D341Med (cell line): Measurements from ENCODE around the gene DAG1.

Source experiments
- DNase-seq: peaks from one replicate; pipeline ENCODE4 v3.0.0; 2012; ENCODE audit warnings: low spot score

Gene DAG1

DNA sequence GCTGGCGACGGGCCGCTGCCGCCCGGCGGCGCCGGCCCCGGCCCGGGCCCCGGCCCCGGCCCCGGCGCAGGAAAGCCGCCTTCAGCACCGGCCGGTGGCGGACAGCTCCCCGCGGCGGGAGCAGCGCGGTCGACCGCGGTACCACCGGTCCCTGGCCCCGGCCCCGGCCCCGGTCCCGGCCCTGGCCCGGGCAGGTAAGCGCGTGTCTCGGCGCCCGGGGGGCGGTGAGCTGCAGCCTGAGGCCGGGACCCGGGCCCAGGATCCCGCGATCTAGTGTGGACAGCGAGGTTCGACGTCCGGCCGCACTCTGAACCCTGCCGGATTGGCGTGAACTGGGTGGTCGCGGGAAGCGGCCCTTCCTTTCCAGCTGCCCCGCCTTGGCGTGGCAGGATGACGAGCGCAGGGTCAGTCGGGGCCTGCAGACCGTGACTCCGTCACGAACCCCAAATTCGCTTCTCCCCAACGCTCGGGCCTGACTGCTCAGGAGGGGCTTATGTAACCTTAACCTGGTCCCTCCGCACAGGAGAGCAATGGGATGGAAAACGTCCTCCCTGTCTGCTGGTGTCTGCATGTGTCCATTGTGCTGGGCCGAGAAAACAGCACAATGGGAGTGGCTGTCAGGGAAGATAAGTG, 84.7 kb downstream of the DAG1 start:
- DNase-seq = no peak

DNA sequence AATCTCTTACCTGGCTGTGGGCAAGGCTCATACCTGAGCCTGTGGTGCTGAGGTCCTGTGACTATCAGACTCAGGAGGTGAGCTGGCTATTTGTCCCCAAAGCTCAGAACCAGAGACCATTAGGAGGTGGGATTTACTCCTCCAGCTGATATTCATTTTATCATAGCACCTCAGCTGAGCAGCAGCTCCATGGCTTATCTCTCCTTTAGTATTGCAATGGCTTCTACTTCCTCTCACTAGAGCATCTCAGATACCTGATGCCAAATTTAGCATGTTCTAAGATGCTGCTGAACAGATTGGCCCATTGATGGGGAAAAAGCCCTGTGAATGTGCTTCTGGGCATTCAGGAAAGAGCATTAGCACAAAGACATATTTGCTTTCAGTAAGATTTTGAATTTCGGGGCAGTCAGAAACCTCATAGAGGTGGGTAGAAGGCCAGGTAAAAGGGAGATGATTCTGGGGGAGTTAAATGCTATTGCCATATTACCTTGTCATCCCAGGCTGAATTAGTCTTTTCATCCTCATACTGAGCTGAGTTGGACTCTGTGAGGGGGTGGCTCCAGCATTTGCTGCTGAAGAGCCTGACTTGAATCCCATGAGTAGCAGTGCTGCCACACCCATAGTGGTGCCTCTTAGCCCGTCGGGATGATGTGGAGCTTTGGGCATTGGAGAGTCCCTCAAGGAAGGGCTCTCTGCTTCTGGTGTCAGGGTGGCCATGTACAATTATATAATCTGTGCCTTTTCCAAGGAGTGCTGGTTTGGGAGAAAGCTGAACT, 86.6 kb downstream of the DAG1 start:
- no peak for DNase-seq

DNA sequence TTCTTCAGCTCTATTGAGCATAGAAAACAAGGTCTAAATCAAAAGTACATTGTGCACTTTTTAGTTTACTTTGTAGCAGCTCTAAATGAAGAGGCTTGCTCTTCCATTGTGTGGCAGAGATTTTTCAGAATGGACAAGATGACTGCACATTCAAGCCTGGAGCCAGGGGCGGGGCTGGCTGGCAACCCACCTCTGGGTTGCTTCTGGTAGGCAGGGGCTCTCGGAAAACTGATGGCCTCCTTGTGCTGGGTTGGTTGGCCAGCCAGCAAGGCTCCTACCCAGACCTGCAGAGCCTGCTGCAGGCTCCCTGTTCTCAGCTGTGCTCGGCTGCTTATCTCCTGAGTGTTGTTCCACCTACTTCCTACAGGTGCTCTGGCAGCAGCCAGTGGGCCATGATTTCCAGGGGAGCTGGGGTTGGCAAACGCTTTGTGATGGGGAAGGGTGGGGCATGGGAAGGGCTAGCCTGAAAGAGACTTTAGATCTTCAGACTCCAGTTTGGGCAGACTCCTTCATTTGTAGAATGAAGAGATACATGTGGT, 93.0 kb downstream of the DAG1 start:
- peak; percentile 36 for DNase-seq

DNA sequence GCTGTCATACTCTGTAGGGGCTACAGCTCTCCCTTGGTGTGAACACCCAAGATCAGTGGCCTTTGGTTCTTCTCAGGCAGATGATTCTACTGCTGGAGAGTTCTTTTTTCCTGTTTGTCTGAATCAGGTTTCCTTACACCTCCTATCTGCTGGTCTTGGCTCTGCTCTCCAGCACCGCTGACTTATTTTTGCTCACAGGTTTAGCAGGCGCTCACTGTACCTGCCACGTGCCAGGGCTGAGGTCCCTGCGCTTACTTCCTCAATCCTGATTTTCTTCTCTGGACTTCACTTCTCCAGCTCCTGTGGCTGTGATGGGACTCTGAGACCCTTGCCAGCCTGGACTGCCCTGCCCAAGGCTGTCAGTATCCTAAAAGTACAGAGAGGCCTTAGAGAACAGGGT, 93.7 kb downstream of the DAG1 start:
- DNase-seq = peak; percentile 9

DNA sequence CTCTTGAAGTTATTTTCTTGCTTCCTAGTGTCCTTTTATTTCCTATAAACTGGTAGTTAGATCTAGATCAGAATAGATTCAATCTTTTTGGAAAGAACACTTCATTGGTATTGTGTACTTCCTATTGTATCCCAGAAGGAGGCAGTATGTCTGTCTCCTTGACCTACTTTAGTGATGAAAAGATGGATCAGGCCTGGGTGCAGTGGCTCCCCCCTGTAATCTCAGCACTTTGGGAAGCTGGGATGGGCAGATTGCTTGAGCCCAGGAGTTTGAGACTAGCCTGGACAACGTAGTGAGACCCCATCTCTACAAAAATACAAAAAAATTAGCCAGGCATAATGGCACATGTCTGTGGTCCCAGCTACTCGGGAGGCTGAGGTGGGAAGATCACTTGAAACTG, 96.2 kb downstream of the DAG1 start:
- DNase-seq = no peak

DNA sequence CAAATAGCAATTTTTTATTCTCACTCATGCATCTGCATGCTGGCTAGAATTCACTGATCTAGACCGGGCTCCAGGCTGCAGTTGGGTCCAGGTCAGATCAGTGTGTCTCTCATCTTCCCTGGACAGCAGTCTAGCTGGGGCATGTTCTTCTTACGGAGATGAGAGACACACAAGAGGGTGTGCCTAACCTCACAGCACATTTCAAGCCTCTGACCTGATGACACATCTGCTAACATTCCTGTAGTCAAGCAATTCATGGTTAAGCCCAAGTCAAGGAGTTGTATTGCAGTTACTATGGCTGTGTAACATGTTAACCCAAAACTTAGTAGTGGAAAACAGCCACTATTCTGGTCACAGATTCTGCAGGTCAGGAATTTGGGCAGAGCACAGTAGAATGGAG, 97.3 kb downstream of the DAG1 start:
- no peak for DNase-seq

DNA sequence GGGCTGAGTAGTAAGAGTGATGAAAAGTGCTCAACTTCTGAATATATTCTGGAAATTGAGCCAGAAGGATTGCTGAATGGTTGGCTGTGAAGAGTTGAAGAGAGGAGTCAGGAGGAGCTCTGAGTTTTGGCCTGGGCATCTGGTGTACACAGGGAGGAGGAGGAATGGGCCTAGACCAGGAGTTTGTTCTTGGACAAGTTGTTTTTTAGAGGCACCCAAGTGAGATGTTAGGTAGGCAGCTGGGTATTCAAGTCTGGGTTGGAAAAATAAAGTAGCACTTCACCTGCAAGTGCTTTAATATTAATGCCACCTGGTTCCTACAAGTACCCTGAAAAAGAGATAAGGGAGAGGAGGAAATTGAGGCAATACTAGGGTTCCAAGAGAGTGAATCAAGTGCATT, 98.9 kb downstream of the DAG1 start:
- DNase-seq = no peak

DNA sequence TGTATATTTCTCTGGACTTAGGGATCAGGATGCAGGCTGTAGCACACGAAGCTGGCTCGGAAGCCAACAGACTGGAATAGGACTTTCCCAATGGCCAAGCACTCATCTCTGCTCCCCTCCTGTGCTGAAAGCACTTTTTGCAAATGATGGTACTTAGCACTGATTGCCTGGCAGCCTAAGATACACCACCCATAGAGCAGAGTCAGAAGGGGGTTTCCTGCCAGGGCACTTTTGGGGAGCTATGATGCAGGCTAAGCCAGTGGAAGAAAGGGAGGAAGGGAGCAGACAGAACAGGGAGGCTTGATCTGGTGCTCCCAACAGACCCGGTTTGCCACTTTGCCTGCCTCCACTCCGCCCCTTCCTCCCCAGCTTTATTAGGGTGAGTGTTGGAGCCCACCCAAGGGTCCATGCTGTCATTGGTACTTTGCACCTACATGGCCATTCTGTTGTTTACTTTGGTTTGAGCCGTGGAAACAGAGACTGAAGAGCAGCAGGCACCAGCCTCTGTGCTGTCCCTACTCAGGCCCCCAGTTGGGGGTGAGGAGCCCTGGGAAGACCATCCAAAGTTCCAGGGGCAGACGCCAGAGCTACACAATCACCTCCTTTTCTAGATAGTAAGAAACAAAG, 100.1 kb downstream of the DAG1 start:
- no peak for DNase-seq

DNA sequence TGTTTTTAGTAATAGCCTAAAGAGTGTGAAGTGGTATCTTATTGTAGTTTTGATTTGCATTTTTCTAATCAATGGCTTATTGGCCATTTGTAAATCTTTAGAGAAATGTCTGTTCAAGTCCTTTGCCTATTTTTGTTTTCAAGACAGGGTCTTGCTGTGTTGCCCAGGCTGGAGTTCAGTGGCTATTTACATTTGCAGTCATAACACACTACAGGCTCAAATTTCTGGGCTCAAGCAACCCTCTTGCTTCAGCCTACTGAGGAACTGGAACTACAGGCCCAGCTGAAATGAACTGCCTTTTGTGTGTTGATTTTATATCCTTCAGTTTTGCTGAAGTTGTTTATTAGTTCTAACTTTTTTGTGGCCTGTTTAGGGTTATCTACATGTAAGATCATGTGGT, 112.1 kb downstream of the DAG1 start:
- DNase-seq = no peak
